ENCODE results near the gene RMDN3. TPM values are rescaled to one million over a fixed set of nuclear protein-coding genes. Genes with fewer than 3 reads are reported as not detected.

Gene RMDN3
- total and polyA plus RNA-seq, 7 donors: 7.9 to 32.7 (median 21.4) TPM

GRCh38 chr15:40743921-40744814 lies 10.9 kb downstream of the RMDN3 start:
- Histone ChIP-seq H3K27me3 (no peaks in the 10 kb centered on the region), H3K4me3 (no peak overlapping the region), H3K4me1 (no peaks in the 10 kb centered on the region), H3K27ac (no peak overlapping the region), H3K9me3 (no peaks in the 10 kb centered on the region), H3K36me3 (peaks cover 12 to 90% (median 38%) of the 10 kb centered on the region in 4 donors)
- WGBS, 2 donors: 83% methylated on average over 12 of the region's 12 CpGs
- intact Hi-C loops (cut with DNase I): no loop called here
- DNase-seq: peak; percentile 49
- TF ChIP-seq, protein P1, sequence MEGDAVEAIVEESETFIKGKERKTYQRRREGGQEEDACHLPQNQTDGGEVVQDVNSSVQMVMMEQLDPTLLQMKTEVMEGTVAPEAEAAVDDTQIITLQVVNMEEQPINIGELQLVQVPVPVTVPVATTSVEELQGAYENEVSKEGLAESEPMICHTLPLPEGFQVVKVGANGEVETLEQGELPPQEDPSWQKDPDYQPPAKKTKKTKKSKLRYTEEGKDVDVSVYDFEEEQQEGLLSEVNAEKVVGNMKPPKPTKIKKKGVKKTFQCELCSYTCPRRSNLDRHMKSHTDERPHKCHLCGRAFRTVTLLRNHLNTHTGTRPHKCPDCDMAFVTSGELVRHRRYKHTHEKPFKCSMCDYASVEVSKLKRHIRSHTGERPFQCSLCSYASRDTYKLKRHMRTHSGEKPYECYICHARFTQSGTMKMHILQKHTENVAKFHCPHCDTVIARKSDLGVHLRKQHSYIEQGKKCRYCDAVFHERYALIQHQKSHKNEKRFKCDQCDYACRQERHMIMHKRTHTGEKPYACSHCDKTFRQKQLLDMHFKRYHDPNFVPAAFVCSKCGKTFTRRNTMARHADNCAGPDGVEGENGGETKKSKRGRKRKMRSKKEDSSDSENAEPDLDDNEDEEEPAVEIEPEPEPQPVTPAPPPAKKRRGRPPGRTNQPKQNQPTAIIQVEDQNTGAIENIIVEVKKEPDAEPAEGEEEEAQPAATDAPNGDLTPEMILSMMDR (IDR thresholded peaks at IDR 0.05): no peak
- TF ChIP-seq POLR2A (IDR thresholded peaks at IDR 0.05) (no peak), POLR2AphosphoS5 (IDR thresholded peaks at IDR 0.05) (no peak), EP300 (IDR thresholded peaks at IDR 0.05) (no peak)

GRCh38 chr15:40743485-40743901 lies 11.6 kb downstream of the RMDN3 start:
- Histone ChIP-seq H3K27me3 (no peaks in the 10 kb centered on the region), H3K4me1 (no peaks in the 10 kb centered on the region), H3K9me3 (no peaks in the 10 kb centered on the region), H3K4me3 (no peak overlapping the region), H3K27ac (no peak overlapping the region), H3K36me3 (peaks cover 12 to 91% (median 40%) of the 10 kb centered on the region in 4 donors)
- no peak for TF ChIP-seq EP300 (IDR thresholded peaks at IDR 0.05)
- TF ChIP-seq, protein P1 (IDR thresholded peaks at IDR 0.05): no peak
- TF ChIP-seq POLR2AphosphoS5 (IDR thresholded peaks at IDR 0.05): no peak
- TF ChIP-seq POLR2A (IDR thresholded peaks at IDR 0.05): no peak
- DNase-seq: peak; percentile 42
- intact Hi-C loops (cut with DNase I): no loop called here
- WGBS, 2 donors: 81 to 83% methylated on average over 2 of the region's 2 CpGs

DNA sequence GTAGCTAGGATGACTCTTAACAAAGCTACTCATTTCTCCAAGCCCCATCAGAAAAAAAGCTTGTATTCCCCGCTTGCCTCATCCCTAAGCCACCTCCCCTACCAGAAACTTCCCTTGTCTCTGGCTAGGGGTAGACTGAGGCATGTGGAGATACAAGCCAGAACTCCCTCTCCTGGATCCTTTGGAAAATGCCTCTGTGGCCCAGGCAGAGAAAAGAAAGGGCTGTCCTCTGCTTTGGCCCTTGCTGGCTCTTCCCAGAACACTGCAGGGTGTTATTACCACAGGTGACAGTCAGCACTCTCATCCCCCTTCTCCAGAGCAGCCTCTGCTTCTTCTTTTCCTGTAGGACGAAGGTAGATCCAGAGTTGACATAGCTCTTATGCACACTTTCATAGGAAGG lies 15.2 kb downstream of the RMDN3 start:
- H3K4me1 ChIP-seq: no peaks in the 10 kb centered on the region
- H3K4me3 ChIP-seq: no peak overlapping the region
- WGBS, 2 donors: 96% methylated on average over 2 of the region's 2 CpGs
- H3K27me3 ChIP-seq: no peaks in the 10 kb centered on the region
- no peak overlapping the region for H3K27ac ChIP-seq
- no peaks in the 10 kb centered on the region for H3K9me3 ChIP-seq
- DNase-seq: peak; percentile 11
- intact Hi-C loops (cut with DNase I): no loop called here
- peaks cover 18 to 92% (median 58%) of the 10 kb centered on the region in 4 donors for H3K36me3 ChIP-seq
- TF ChIP-seq EP300 (IDR thresholded peaks at IDR 0.05) (no peak), POLR2A (IDR thresholded peaks at IDR 0.05) (no peak), POLR2AphosphoS5 (IDR thresholded peaks at IDR 0.05) (no peak)
- TF ChIP-seq, protein P1 (IDR thresholded peaks at IDR 0.05): no peak

DNA sequence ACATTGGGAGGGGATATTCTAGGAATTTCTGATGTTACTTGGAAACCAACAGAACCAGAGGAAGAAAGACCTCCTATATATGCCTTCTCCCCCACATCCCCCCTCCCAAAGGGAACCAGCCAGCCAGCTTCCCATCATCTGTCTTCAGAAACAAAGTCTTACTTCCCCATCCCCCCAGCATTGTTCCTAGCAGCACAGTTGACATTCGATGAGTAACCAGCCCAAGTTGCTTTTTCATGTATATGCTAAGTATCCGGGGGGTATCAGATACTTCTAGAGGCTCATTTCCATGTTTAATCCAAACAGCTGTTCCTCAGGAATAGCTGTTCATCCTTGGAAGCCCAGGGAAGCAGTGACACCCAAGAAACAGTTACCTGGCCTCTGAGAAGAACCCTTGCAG lies 16.0 kb downstream of the RMDN3 start:
- Histone ChIP-seq H3K4me1 (no peaks in the 10 kb centered on the region), H3K27me3 (no peaks in the 10 kb centered on the region), H3K36me3 (peaks cover 15 to 92% (median 53%) of the 10 kb centered on the region in 4 donors), H3K4me3 (no peak overlapping the region), H3K27ac (no peak overlapping the region), H3K9me3 (no peaks in the 10 kb centered on the region)
- intact Hi-C loops (cut with DNase I): no loop called here
- TF ChIP-seq POLR2AphosphoS5 (IDR thresholded peaks at IDR 0.05): no peak
- TF ChIP-seq, protein P1 (IDR thresholded peaks at IDR 0.05): no peak
- no peak for TF ChIP-seq EP300 (IDR thresholded peaks at IDR 0.05)
- no peak for TF ChIP-seq POLR2A (IDR thresholded peaks at IDR 0.05)
- DNase-seq: peak; percentile 2
- 73% methylated on average over 2 of the region's 2 CpGs for WGBS, 2 donors
